HG03342 (cell line): ENCODE results near the gene JAGN1.
"Not testable (repeated sequence)": the region's sequence is repeated elsewhere in the genome, so short reads cannot be mapped to it uniquely, and the experiment has no call there.

Experiments
- ATAC-seq: cut with Tn5 transposase; IDR thresholded peaks from one replicate; pipeline ENCODE4 v1.9.1; 2021; ENCODE audit warnings: mild to moderate bottlenecking, moderate library complexity; ENCODE audit not compliant: unreplicated experiment

The JAGN1 gene

DNA sequence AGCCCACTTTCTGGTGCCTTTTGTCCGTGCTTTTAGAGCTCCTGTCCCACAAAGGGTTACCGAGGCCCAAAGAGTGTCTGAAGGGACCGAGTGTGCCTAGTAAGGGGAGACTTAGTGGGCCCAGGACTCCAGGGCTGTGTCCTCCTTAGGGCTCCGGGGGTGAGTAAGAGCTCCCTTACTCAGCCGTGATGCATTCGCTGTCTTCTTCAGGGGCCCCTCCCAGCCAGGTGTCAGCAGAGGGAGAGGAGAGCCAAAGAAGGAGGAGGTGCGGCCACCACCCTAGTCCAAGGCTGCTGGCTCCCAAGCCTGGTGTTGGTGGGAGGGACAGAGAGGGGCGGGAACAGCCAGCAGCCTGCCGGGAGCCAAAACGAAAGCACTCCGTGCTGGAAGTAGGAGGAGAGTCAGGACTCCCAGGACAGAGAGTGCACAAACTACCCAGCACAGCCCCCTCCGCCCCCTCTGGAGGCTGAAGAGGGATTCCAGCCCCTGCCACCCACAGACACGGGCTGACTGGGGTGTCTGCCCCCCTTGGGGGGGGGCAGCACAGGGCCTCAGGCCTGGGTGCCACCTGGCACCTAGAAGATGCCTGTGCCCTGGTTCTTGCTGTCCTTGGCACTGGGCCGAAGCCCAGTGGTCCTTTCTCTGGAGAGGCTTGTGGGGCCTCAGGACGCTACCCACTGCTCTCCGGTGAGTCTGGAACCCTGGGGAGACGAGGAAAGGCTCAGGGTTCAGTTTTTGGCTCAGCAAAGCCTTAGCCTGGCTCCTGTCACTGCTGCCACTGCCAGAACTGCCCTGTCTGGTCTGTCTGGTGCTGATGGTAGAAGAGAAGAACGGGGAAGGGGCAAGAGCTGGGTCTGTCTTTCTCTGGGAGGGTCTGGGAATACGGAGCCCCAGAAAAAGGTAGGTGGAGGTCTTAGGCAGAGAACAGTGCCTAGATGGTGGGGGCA, 26.6 kb downstream of the JAGN1 start, which contains the start of gene IL17RC:
Gene IL17RC, plus strand, starts transcription at position 365 of the 947 bp plus-strand sequence. Its CDS starts 218 bp downstream, at position 583.
- ATAC-seq: no peak

DNA sequence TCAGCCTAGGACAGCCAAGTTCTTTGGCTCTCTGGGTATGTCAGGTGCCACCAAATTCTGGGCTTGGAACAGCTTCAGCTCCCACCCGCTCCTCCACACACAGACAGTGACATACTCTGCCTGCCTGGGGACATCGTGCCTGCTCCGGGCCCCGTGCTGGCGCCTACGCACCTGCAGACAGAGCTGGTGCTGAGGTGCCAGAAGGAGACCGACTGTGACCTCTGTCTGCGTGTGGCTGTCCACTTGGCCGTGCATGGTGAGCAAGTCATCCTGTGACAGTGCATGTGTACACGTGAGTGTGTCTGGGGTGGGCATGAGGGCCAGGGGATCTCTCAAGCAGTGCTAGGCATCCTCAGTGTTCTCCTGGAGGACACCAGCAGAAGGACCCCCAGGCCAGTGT, 27.4 kb downstream of the JAGN1 start:
- no peak for ATAC-seq

GRCh38 chr3:9918261-9919038, 28.0 kb downstream of the JAGN1 start:
- ATAC-seq: no peak

GRCh38 chr3:9928158-9928557, 37.7 kb downstream of the JAGN1 start:
- ATAC-seq: no peak

GRCh38 chr3:9930804-9931418, 40.5 kb downstream of the JAGN1 start:
- ATAC-seq: no peak

GRCh38 chr3:9932535-9932842, 42.1 kb downstream of the JAGN1 start:
- no peak for ATAC-seq

DNA sequence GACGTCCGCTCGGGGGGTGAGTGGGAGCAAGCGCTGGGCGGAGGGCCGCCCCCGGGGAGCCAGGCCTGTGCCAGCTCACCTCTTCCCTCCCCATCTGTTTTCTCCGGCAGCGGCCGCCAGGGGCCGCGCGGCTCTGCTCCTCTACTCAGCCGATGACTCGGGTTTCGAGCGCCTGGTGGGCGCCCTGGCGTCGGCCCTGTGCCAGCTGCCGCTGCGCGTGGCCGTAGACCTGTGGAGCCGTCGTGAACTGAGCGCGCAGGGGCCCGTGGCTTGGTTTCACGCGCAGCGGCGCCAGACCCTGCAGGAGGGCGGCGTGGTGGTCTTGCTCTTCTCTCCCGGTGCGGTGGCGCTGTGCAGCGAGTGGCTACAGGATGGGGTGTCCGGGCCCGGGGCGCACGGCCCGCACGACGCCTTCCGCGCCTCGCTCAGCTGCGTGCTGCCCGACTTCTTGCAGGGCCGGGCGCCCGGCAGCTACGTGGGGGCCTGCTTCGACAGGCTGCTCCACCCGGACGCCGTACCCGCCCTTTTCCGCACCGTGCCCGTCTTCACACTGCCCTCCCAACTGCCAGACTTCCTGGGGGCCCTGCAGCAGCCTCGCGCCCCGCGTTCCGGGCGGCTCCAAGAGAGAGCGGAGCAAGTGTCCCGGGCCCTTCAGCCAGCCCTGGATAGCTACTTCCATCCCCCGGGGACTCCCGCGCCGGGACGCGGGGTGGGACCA, 42.6 kb downstream of the JAGN1 start:
- peak; percentile 68 for ATAC-seq

DNA sequence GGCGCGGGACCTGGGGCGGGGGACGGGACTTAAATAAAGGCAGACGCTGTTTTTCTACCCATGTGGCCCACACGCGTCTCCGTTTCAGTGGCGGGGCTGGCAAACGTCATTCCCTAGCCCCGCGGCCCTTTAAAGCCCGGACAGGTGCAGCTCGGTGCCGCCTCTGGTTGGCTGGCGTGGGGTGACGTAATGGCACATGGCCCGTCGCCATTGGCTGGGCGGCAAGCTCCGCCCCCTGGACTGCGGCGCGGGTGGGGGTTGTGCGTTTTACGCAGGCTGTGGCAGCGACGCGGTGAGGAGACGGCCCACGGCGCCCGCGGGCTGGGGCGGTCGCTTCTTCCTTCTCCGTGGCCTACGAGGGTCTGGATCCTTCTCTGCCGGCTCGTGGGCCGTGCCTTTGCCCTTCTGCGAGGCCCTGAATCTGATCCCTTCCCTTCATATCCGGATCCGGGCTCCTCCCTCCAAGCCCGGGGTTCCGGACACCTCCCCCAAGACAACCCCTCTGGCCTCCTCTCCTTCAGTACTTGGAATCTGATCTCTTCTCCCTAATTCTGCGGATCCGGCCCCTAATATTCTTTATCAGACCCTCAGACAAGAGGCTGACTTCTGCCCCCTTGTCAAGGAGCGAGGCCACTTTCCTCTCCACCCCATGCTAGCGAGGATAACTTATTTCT, 43.3 kb downstream of the JAGN1 start, which contains the start of gene CRELD1:
Gene CRELD1, plus strand, starts transcription at position 274 of the 674 bp plus-strand sequence. CDS start 605 bp downstream, outside the sequence.
- peak; percentile 84 for ATAC-seq

DNA sequence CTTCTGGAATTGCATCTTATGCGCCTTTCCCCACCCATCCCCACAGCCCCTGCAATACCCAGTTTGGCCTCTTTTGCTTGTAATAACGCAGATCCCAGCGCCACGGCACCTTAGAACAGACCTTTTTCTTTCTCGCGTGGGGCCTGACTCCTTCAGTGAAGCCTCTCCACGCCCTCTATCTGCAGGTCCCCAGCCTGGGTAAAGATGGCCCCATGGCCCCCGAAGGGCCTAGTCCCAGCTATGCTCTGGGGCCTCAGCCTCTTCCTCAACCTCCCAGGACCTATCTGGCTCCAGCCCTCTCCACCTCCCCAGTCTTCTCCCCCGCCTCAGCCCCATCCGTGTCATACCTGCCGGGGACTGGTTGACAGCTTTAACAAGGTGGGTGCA, 43.8 kb downstream of the JAGN1 start:
- ATAC-seq: no peak

DNA sequence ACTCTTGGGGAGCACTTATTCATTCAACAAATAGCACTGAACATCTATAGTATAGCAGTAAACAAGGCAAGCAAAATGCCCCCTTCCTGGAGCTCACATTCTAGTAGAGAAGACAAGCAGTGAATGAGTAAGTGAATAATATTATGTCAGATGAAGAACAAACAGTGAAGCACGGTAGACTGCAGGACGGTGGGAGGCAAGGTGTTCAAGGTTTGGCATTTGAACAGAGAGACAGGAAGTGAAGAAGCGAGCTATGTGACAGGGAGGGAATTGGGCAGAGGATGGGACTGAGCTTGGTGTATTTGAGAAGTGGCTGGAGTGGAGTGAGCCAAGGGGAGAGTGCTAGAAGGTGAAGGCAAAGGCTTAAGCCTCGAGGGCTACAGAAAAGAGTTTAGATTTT, 44.6 kb downstream of the JAGN1 start:
- ATAC-seq: no peak

DNA sequence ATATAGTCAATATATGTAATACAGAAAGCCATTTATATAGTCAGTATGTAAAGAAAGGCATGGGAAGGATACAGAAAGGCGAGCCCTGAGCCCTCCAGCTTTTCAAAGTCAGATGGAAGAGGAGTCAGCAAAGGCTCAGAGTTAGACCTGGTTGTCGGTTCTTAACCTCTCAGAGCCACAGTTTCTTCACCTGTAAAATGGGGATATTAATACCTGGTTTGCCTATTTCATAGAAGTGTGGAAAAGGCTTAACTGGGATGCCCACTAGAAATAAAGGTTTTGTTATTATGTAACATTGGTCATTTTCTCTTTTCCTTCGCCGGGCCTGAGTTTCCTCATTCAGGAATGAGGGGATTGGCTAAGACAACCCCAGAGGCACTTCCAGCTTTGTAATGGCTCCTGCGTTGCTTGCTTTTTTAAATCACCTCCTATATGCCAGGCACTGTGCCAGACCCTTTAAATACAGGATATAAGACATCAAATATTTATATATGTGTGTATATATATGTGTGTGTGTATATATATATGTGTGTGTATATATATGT, 45.6 kb downstream of the JAGN1 start:
- ATAC-seq: no peak

GRCh38 chr3:9937486-9938238, 47.3 kb downstream of the JAGN1 start:
- ATAC-seq: no peak

GRCh38 chr3:9938966-9939365, 48.6 kb downstream of the JAGN1 start:
- ATAC-seq: no peak

DNA sequence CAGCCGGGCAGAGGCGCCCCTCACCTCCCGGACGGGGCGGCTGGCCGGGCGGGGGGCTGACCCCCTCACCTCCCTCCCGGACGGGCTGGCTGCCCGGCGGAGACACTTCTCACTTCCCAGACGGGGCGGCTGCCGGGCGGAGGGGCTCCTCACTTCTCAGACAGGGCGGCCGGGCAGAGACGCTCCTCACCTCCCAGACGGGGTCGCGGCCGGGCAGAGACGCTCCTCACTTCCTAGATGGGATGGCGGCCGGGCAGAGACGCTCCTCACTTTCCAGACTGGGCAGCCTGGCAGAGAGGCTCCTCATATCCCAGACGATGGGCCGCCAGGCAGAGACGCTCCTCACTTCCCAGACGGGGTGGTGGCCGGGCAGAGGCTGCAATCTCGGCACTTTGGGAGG, 49.5 kb downstream of the JAGN1 start:
- ATAC-seq: not testable (repeated sequence)

GRCh38 chr3:9940746-9941145, 50.3 kb downstream of the JAGN1 start:
- ATAC-seq: no peak

DNA sequence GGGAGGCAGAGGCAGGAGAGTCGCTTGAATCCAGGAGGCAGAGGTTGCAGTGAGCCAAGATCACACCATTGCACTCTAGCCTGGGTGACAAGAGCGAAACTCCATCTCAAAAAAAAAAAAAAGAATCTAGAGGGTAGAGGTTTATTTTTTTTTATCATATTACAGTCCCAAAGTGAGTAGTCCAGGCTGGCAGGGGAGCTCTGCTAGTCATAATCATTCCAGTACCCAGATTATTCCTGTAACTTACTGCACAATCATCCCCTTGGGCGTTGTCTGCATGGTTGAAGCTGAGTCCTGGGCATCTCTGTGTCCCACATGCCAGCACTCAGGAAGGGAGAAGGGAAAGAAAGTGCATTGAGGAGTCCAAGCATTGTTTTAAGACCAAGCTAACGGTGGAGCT, 51.8 kb downstream of the JAGN1 start:
- no peak for ATAC-seq

DNA sequence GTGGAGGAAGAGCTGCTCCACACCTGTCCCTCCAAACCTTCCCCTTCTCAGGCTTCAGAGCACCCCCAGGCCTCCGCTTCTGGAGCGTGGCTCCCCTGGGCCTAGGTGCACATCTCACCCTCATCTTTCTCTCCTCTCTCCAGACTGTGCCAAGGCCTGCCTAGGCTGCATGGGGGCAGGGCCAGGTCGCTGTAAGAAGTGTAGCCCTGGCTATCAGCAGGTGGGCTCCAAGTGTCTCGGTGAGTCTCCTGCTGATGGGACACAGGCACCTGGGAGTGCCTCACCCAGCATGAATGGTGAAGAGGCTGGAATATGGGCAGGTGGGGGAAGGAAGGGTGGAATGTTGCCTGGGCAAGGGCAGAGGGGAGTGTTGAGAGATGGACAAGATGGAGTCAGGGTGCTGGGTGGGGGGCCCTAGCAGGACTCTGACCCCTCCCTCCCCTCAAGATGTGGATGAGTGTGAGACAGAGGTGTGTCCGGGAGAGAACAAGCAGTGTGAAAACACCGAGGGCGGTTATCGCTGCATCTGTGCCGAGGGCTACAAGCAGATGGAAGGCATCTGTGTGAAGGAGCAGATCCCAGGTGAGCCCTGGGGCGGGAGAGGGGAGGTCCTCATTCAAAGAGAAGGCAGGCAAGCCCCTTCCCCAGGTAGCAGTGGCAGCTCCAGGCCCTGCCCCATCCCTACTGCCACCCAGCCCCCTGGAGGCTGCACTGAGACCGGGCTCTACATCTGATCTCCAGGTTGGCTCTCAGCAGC, 52.7 kb downstream of the JAGN1 start:
- ATAC-seq: no peak
